Body of pancreas (tissue), 4 donors: ENCODE results near the gene HNRNPC.

Experiments used
- CTCF ChIP-seq, 7 experiments: fragments of 450-650 bp in 4 of 7; fragments of 200-600 bp in 3 of 7; sonication (generic) in 3 of 7; IDR thresholded peaks; one replicate each; pipeline ENCODE4 v1.5.1; 2016 to 2019; ENCODE audit warnings: antibody characterized with exemption in 7 of 7
- POLR2A ChIP-seq, 3 donors: fragments of 450-650 bp; IDR thresholded peaks; one replicate each; pipeline ENCODE4 v1.6.1; 2016; ENCODE audit warnings: antibody characterized with exemption in 3 of 3, mild to moderate bottlenecking in 2 of 3

- TF ChIP-seq CTCF (IDR thresholded peaks at IDR 0.05) (no peak), POLR2A (IDR thresholded peaks at IDR 0.05) (no peak)
These were observed 105.4 kb downstream of the HNRNPC start for GRCh38 chr14:21163871-21164291.
